ENCODE measurements around the gene CACNG3. TPM values are rescaled to one million over a fixed set of nuclear protein-coding genes. Genes with fewer than 3 reads are reported as not detected.
"Not testable (repeated sequence)": the region's sequence is repeated elsewhere in the genome, so short reads cannot be mapped to it uniquely, and the experiment has no call there.

Gene CACNG3
- not detected in 2 replicates for total RNA-seq (2014; rRNA removed; shearing (Covaris generic))

- Histone ChIP-seq H3K27me3 (replicated peaks) (peaks cover 9% of the 10 kb centered on the region; the same call in 1 of the 2 replicates), H3K36me3 (no peaks in the 10 kb centered on the region), H3K9me3 (replicated peaks) (no peaks in the 10 kb centered on the region), H3K4me3 (no peak within 1 kb of the TSS), H3K27ac (no peak within 1 kb of the TSS), H3K4me1 (replicated peaks) (no peaks in the 10 kb centered on the region)
- DNase-seq (ENCODE audit: low read depth in 1 of 2, low spot score in 2 of 2), result peak; percentile 11 to 60
Measured at GRCh38 chr16:24255456-24256371, at the start of gene CACNG3. Gene CACNG3, plus strand, starts transcription at chr16:24256335. Its CDS starts 420 bp downstream, at chr16:24256755.

GRCh38 chr16:24206926-24207325 lies 49.2 kb upstream of the CACNG3 start:
- Histone ChIP-seq H3K36me3 (no peaks in the 10 kb centered on the region), H3K27ac (no peak overlapping the region), H3K9me3 (replicated peaks) (no peaks in the 10 kb centered on the region), H3K4me3 (no peak overlapping the region), H3K4me1 (replicated peaks) (no peaks in the 10 kb centered on the region), H3K27me3 (replicated peaks) (no peaks in the 10 kb centered on the region; the same call in 1 of the 2 replicates)
- DNase-seq (ENCODE audit: low read depth in 1 of 2, low spot score in 2 of 2), result no peak

- no peak for DNase-seq (ENCODE audit: low read depth in 1 of 2, low spot score in 2 of 2)
- H3K4me1 ChIP-seq (replicated peaks), result no peaks in the 10 kb centered on the region
- no peaks in the 10 kb centered on the region for H3K9me3 ChIP-seq (replicated peaks)
- H3K4me3 ChIP-seq, result no peak overlapping the region
- no peaks in the 10 kb centered on the region for H3K36me3 ChIP-seq
- H3K27ac ChIP-seq, result no peak overlapping the region
- no peaks in the 10 kb centered on the region; the same call in 1 of the 2 replicates for H3K27me3 ChIP-seq (replicated peaks)
Measured at GRCh38 chr16:24208710-24209109, 47.4 kb upstream of the CACNG3 start.

- Histone ChIP-seq H3K9me3 (replicated peaks) (no peaks in the 10 kb centered on the region), H3K27me3 (replicated peaks) (no peaks in the 10 kb centered on the region)
Measured at GRCh38 chr16:24214992-24215391, 41.1 kb upstream of the CACNG3 start.

GRCh38 chr16:24216961-24217360 lies 39.2 kb upstream of the CACNG3 start:
- DNase-seq (ENCODE audit: low read depth in 1 of 2, low spot score in 2 of 2), result no peak
- Histone ChIP-seq H3K36me3 (no peaks in the 10 kb centered on the region), H3K4me3 (no peak overlapping the region)

More at GRCh38 chr16:24214992-24215391, 41.1 kb upstream of the CACNG3 start:
- no peak overlapping the region for H3K27ac ChIP-seq
- H3K4me3 ChIP-seq, result no peak overlapping the region
- H3K36me3 ChIP-seq, result no peaks in the 10 kb centered on the region
- 0 out of 2 replicates have a peak, but pooled peaks cover 4% of the 10 kb centered on the region for H3K4me1 ChIP-seq (replicated peaks)
- no peak for DNase-seq (ENCODE audit: low read depth in 1 of 2, low spot score in 2 of 2)

GRCh38 chr16:24217461-24217860 lies 38.7 kb upstream of the CACNG3 start:
- no peak for DNase-seq (ENCODE audit: low read depth in 1 of 2, low spot score in 2 of 2)
- no peaks in the 10 kb centered on the region for H3K9me3 ChIP-seq (replicated peaks)
- H3K4me1 ChIP-seq (replicated peaks), result 0 out of 2 replicates have a peak, but pooled peaks cover 4% of the 10 kb centered on the region
- no peaks in the 10 kb centered on the region for H3K27me3 ChIP-seq (replicated peaks)
- H3K4me3 ChIP-seq, result no peak overlapping the region
- no peak overlapping the region for H3K27ac ChIP-seq
- H3K36me3 ChIP-seq, result no peaks in the 10 kb centered on the region

More at GRCh38 chr16:24216961-24217360, 39.2 kb upstream of the CACNG3 start:
- no peaks in the 10 kb centered on the region for H3K27me3 ChIP-seq (replicated peaks)
- H3K9me3 ChIP-seq (replicated peaks), result no peaks in the 10 kb centered on the region
- H3K4me1 ChIP-seq (replicated peaks), result 0 out of 2 replicates have a peak, but pooled peaks cover 4% of the 10 kb centered on the region
- H3K27ac ChIP-seq, result no peak overlapping the region

GRCh38 chr16:24218299-24218698 lies 37.8 kb upstream of the CACNG3 start:
- H3K27ac ChIP-seq, result no peak overlapping the region
- H3K4me3 ChIP-seq, result no peak overlapping the region
- H3K9me3 ChIP-seq (replicated peaks), result no peaks in the 10 kb centered on the region
- no peaks in the 10 kb centered on the region for H3K27me3 ChIP-seq (replicated peaks)
- H3K36me3 ChIP-seq, result no peaks in the 10 kb centered on the region
- no peak for DNase-seq (ENCODE audit: low read depth in 1 of 2, low spot score in 2 of 2)
- 0 out of 2 replicates have a peak, but pooled peaks cover 4% of the 10 kb centered on the region for H3K4me1 ChIP-seq (replicated peaks)

GRCh38 chr16:24221219-24221618 lies 34.9 kb upstream of the CACNG3 start:
- H3K9me3 ChIP-seq (replicated peaks), result no peaks in the 10 kb centered on the region
- H3K4me1 ChIP-seq (replicated peaks), result no peaks in the 10 kb centered on the region
- no peaks in the 10 kb centered on the region for H3K27me3 ChIP-seq (replicated peaks)
- no peaks in the 10 kb centered on the region for H3K36me3 ChIP-seq
- H3K27ac ChIP-seq, result no peak overlapping the region
- no peak for DNase-seq (ENCODE audit: low read depth in 1 of 2, low spot score in 2 of 2)
- no peak overlapping the region for H3K4me3 ChIP-seq

GRCh38 chr16:24228514-24228913 lies 27.6 kb upstream of the CACNG3 start:
- peaks cover 3% of the 10 kb centered on the region; the same call in 1 of the 2 replicates for H3K27me3 ChIP-seq (replicated peaks)
- no peak for DNase-seq (ENCODE audit: low read depth in 1 of 2, low spot score in 2 of 2)
- no peak overlapping the region for H3K27ac ChIP-seq
- no peaks in the 10 kb centered on the region for H3K4me1 ChIP-seq (replicated peaks)
- H3K4me3 ChIP-seq, result no peak overlapping the region
- H3K36me3 ChIP-seq, result no peaks in the 10 kb centered on the region
- H3K9me3 ChIP-seq (replicated peaks), result no peaks in the 10 kb centered on the region

- Histone ChIP-seq H3K36me3 (no peaks in the 10 kb centered on the region), H3K4me1 (replicated peaks) (no peaks in the 10 kb centered on the region), H3K27me3 (replicated peaks) (peaks cover 3% of the 10 kb centered on the region; the same call in 1 of the 2 replicates), H3K27ac (no peak overlapping the region), H3K9me3 (replicated peaks) (no peaks in the 10 kb centered on the region), H3K4me3 (no peak overlapping the region)
- no peak for DNase-seq (ENCODE audit: low read depth in 1 of 2, low spot score in 2 of 2)
Measured at GRCh38 chr16:24232936-24233335, 23.2 kb upstream of the CACNG3 start.

- Histone ChIP-seq H3K9me3 (replicated peaks) (0 out of 2 replicates have a peak, but pooled peaks cover 2% of the 10 kb centered on the region), H3K27ac (no peak overlapping the region), H3K36me3 (no peaks in the 10 kb centered on the region), H3K4me3 (no peak overlapping the region), H3K4me1 (replicated peaks) (no peaks in the 10 kb centered on the region), H3K27me3 (replicated peaks) (peaks cover 3% of the 10 kb centered on the region; the same call in 1 of the 2 replicates)
- no peak for DNase-seq (ENCODE audit: low read depth in 1 of 2, low spot score in 2 of 2)
Measured at GRCh38 chr16:24234737-24235136, 21.4 kb upstream of the CACNG3 start.

- Histone ChIP-seq H3K9me3 (replicated peaks) (0 out of 2 replicates have a peak, but pooled peaks cover 2% of the 10 kb centered on the region), H3K27me3 (replicated peaks) (no peaks in the 10 kb centered on the region; the same call in 1 of the 2 replicates), H3K36me3 (no peaks in the 10 kb centered on the region), H3K4me3 (no peak overlapping the region), H3K27ac (no peak overlapping the region), H3K4me1 (replicated peaks) (no peaks in the 10 kb centered on the region)
- DNase-seq (ENCODE audit: low read depth in 1 of 2, low spot score in 2 of 2), result no peak
Measured at GRCh38 chr16:24235806-24236205, 20.3 kb upstream of the CACNG3 start.

- H3K27ac ChIP-seq; H3K36me3 ChIP-seq; H3K4me3 ChIP-seq; H3K27me3 ChIP-seq (replicated peaks); H3K9me3 ChIP-seq (replicated peaks); H3K4me1 ChIP-seq (replicated peaks); DNase-seq (ENCODE audit: low read depth in 1 of 2, low spot score in 2 of 2): not testable (repeated sequence)
Measured at GRCh38 chr16:24238846-24239245, 17.3 kb upstream of the CACNG3 start.
